HEK293 (cell line): ENCODE data around the gene SAP30L.

Experiments
- CTCF ChIA-PET: fragments of 350-600 bp; formaldehyde crosslinking; extraction: SDS; loops from one replicate; lab custom pipeline; 2021; ENCODE audit warnings: antibody characterized with exemption; lab: Yijun Ruan, JAX
- POLR2A ChIA-PET: fragments of 300-600 bp; formaldehyde crosslinking; extraction: SDS; loops from one replicate; lab custom pipeline; 2020; ENCODE audit warnings: antibody characterized with exemption, inconsistent platforms; lab: Yijun Ruan, JAX
- H3K27ac ChIP-seq: fragments of 200-500 bp; sonication (Bioruptor generic); 2 replicates; pipeline ENCODE4 v1.5.1; 2014; ENCODE audit warnings: low read depth, low read length, control low read depth, inconsistent platforms; ENCODE audit errors: extremely low read depth
- H3K36me3 ChIP-seq, 2 experiments: fragments of 200-500 bp in 1 of 2; sonication (Bioruptor generic) in 1 of 2; 1 replicate in 1 of 2; 2 replicates in 1 of 2; pipeline ENCODE4 v1.5.1; 2014 to 2017; ENCODE audit warnings: inconsistent platforms in 2 of 2, low read length in 2 of 2; ENCODE audit not compliant: control insufficient read depth in 2 of 2, insufficient read depth in 1 of 2
- H3K4me1 ChIP-seq: fragments of 200-500 bp; sonication (Bioruptor generic); 2 replicates; pipeline ENCODE4 v1.5.1; 2014; ENCODE audit warnings: mild to moderate bottlenecking, low read length, inconsistent platforms; ENCODE audit not compliant: control insufficient read depth, insufficient read depth
- H3K4me3 ChIP-seq: 2 replicates; pipeline ENCODE4 v1.5.1; 2011; ENCODE audit warnings: low read depth, mild to moderate bottlenecking, control low read depth, low read length, moderate library complexity
- H3K9me3 ChIP-seq: fragments of 200-500 bp; sonication (Bioruptor generic); 2 replicates; pipeline ENCODE4 v1.5.1; 2014; ENCODE audit warnings: low read depth, low read length, inconsistent platforms; ENCODE audit not compliant: control insufficient read depth, insufficient read depth
- BCL6B ChIP-seq: fragments of 450-650 bp; formaldehyde crosslinking; IDR thresholded peaks from 2 replicates; pipeline ENCODE4 v1.5.1; 2017; ENCODE audit warnings: missing biosample characterization, missing genetic modification characterization
- GLI2 ChIP-seq: fragments of 450-650 bp; formaldehyde crosslinking; IDR thresholded peaks from 2 replicates; pipeline ENCODE4; 2017; ENCODE audit warnings: missing biosample characterization, missing genetic modification characterization, low read depth, borderline replicate concordance
- KLF17 ChIP-seq: fragments of 450-650 bp; formaldehyde crosslinking; IDR thresholded peaks from 2 replicates; pipeline ENCODE4 v1.5.1; 2016; ENCODE audit warnings: missing biosample characterization, missing genetic modification characterization
- OSR2 ChIP-seq: fragments of 450-650 bp; formaldehyde crosslinking; IDR thresholded peaks from 2 replicates; pipeline ENCODE4 v1.5.1; 2016; ENCODE audit warnings: missing biosample characterization, missing genetic modification characterization
- SP7 ChIP-seq: fragments of 450-650 bp; formaldehyde crosslinking; IDR thresholded peaks from 2 replicates; pipeline ENCODE4 v1.5.1; 2016; ENCODE audit warnings: missing biosample characterization, missing genetic modification characterization
- TCF7L2 ChIP-seq: IDR thresholded peaks from 2 replicates; pipeline ENCODE4 v1.6.1; 2011; ENCODE audit warnings: low read depth, mild to moderate bottlenecking, inconsistent platforms, low read length, moderate library complexity, borderline replicate concordance
- WT1 ChIP-seq: fragments of 450-650 bp; formaldehyde crosslinking; IDR thresholded peaks from 2 replicates; pipeline ENCODE4 v1.5.1; 2016; ENCODE audit warnings: missing biosample characterization, missing genetic modification characterization
- ZBTB7A ChIP-seq: fragments of 450-650 bp; formaldehyde crosslinking; IDR thresholded peaks from 2 replicates; pipeline ENCODE4 v1.5.1; 2016; ENCODE audit warnings: low read depth, missing biosample characterization, missing genetic modification characterization
- ZBTB8A ChIP-seq: fragments of 450-650 bp; formaldehyde crosslinking; IDR thresholded peaks from 2 replicates; pipeline ENCODE4 v1.5.1; 2016; ENCODE audit warnings: missing biosample characterization, missing genetic modification characterization
- ZNF19 ChIP-seq: fragments of 450-650 bp; formaldehyde crosslinking; IDR thresholded peaks from 2 replicates; pipeline ENCODE4; 2016; ENCODE audit warnings: missing biosample characterization, missing genetic modification characterization, low read depth
- ZNF423 ChIP-seq: fragments of 450-650 bp; formaldehyde crosslinking; IDR thresholded peaks from 2 replicates; pipeline ENCODE4 v1.5.1; 2016; ENCODE audit warnings: missing biosample characterization, missing genetic modification characterization
- ZNF510 ChIP-seq: fragments of 450-650 bp; formaldehyde crosslinking; IDR thresholded peaks from 2 replicates; pipeline ENCODE4 v1.5.1; 2018; ENCODE audit warnings: mild to moderate bottlenecking, missing genetic modification characterization, missing biosample characterization; ENCODE audit not compliant: insufficient replicate concordance
- ZNF514 ChIP-seq: fragments of 450-650 bp; formaldehyde crosslinking; IDR thresholded peaks from 2 replicates; pipeline ENCODE4 v1.5.1; 2016; ENCODE audit warnings: missing biosample characterization, missing genetic modification characterization
- ZNF585B ChIP-seq: fragments of 450-650 bp; formaldehyde crosslinking; IDR thresholded peaks from 2 replicates; pipeline ENCODE4 v1.5.1; 2016; ENCODE audit warnings: missing biosample characterization, missing genetic modification characterization
- ZNF596 ChIP-seq: fragments of 450-650 bp; IDR thresholded peaks from 2 replicates; pipeline ENCODE4 v1.5.0; 2018; ENCODE audit warnings: missing biosample characterization, mild to moderate bottlenecking, missing genetic modification characterization, moderate library complexity
- ZNF623 ChIP-seq: fragments of 450-650 bp; formaldehyde crosslinking; IDR thresholded peaks from 2 replicates; pipeline ENCODE4 v1.5.1; 2016; ENCODE audit warnings: missing biosample characterization, missing genetic modification characterization
- ZNF768 ChIP-seq: fragments of 450-650 bp; formaldehyde crosslinking; IDR thresholded peaks from 2 replicates; pipeline ENCODE4 v1.5.1; 2018; ENCODE audit warnings: missing biosample characterization, mild to moderate bottlenecking, missing genetic modification characterization
- ZNF792 ChIP-seq: fragments of 450-650 bp; formaldehyde crosslinking; IDR thresholded peaks from 2 replicates; pipeline ENCODE4 v1.5.1; 2016; ENCODE audit warnings: missing biosample characterization, missing genetic modification characterization
- ZNF843 ChIP-seq: fragments of 450-650 bp; formaldehyde crosslinking; IDR thresholded peaks from 2 replicates; pipeline ENCODE4 v1.5.1; 2016; ENCODE audit warnings: missing biosample characterization, missing genetic modification characterization
- ZSCAN16 ChIP-seq: fragments of 450-650 bp; formaldehyde crosslinking; IDR thresholded peaks from 2 replicates; pipeline ENCODE4 v1.5.1; 2016; ENCODE audit warnings: missing biosample characterization, missing genetic modification characterization
- TF ChIP-seq, protein P1 (sequence below): fragments of 450-650 bp; formaldehyde crosslinking; IDR thresholded peaks from 2 replicates; pipeline ENCODE4 v1.5.1; 2017; ENCODE audit warnings: missing biosample characterization, missing genetic modification characterization
- TF ChIP-seq, protein P2 (sequence below): fragments of 450-650 bp; formaldehyde crosslinking; IDR thresholded peaks from 2 replicates; pipeline ENCODE4 v1.5.1; 2016; ENCODE audit warnings: missing biosample characterization, missing genetic modification characterization, low read depth
- TF ChIP-seq, protein P3 (sequence below): sonication (generic); formaldehyde crosslinking; IDR thresholded peaks from 2 replicates; pipeline ENCODE4 v1.8.1; 2022; ENCODE audit warnings: mild to moderate bottlenecking, moderate library complexity, missing genetic modification reagents
- TF ChIP-seq, protein P4 (sequence below): fragments of 450-650 bp; formaldehyde crosslinking; IDR thresholded peaks from 2 replicates; pipeline ENCODE4 v1.5.1; 2016; ENCODE audit warnings: missing biosample characterization, missing genetic modification characterization
- TF ChIP-seq, protein P5 (sequence below): fragments of 450-650 bp; formaldehyde crosslinking; IDR thresholded peaks from 2 replicates; pipeline ENCODE4 v1.5.1; 2016; ENCODE audit warnings: missing biosample characterization, missing genetic modification characterization

Gene SAP30L

DNA sequence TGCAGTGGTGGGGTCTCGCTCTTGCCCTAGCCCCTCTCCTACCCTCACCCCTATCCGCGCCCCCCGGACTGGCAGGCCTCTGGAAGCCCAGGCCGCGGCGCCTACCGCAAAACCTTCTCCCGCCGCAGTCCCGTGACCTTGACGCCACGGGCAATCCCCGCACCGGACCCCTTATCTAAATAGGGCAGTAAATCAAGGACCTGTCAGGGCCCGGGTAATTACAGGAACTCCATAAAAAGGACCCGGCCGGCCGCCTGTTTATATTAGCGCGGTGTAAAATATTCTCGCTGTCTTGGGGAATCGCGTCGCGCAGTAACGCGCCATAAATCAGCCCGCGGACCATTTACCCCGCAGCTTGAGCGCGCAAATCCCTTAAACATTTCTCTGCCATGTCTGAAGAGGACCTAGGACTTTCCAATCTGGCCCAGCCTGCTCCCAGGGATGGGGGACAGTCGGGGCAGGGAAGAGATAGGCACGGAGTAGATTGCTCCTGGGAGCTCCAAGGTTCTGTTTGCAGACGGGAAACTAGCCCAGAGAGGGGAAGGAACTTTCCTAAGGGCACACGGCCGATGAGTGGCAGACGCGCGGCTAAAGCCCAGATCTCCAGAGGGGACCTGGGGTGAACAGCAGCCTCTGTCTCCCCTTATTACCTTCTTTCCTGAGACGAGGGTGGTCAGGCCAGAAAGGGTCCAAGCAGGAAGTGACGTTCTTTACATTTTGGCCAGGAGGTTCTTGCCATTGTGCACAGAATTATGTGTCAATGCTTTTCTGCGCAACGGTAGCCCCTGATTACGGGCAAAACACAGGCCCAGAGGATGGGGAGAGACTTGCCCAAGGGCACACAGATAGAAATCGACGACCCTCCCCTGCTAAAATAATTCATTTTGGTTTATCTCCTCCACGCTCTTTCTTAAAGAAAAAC, 37.0 kb downstream of the SAP30L start:
- H3K9me3 ChIP-seq, result no peaks in the 10 kb centered on the region
- ChIA-PET POLR2A (no interaction called here), CTCF (interaction anchor here (1.0 to 2.0 kb wide), 3 partner anchors 14 to 38 kb away, joined by 3 to 6 read pairs (median 6); no protein-coding TSS in a partner anchor)
- H3K4me1 ChIP-seq, result peaks cover 19% of the 10 kb centered on the region
- no peak overlapping the region; the same call in 1 of the 2 replicates for H3K27ac ChIP-seq
- no peaks in the 10 kb centered on the region for H3K36me3 ChIP-seq
- no peak overlapping the region for H3K4me3 ChIP-seq
- TF ChIP-seq ZNF514 (tag by site-specific recombination) (no peak), ZNF19 (tag by site-specific recombination) (no peak), TCF7L2 (peak; percentile 93), ZNF623 (no peak), ZNF510 (no peak), ZSCAN16 (no peak), ZNF423 (tag by site-specific recombination) (peak; percentile 58; the same call in 1 of the 2 replicates), SP7 (tag by site-specific recombination) (peak; percentile 53), BCL6B (tag by site-specific recombination) (no peak), ZNF585B (tag by site-specific recombination) (no peak), ZBTB8A (tag by site-specific recombination) (peak; percentile 28; the same call in 1 of the 2 replicates), ZNF843 (tag by site-specific recombination) (peak; percentile 71), OSR2 (tag by site-specific recombination) (peak; percentile 19; the same call in 1 of the 2 replicates), ZNF792 (tag by site-specific recombination) (no peak), ZNF768 (no peak), ZNF596 (no peak), KLF17 (tag by site-specific recombination) (0 out of 2 replicates have a peak, but pooled peaks have one; percentile 16), WT1 (tag by site-specific recombination) (peak; percentile 37; the same call in 1 of the 2 replicates), GLI2 (tag by site-specific recombination) (peak; percentile 39; the same call in 1 of the 2 replicates), ZBTB7A (no peak)
- TF ChIP-seq, protein P1, sequence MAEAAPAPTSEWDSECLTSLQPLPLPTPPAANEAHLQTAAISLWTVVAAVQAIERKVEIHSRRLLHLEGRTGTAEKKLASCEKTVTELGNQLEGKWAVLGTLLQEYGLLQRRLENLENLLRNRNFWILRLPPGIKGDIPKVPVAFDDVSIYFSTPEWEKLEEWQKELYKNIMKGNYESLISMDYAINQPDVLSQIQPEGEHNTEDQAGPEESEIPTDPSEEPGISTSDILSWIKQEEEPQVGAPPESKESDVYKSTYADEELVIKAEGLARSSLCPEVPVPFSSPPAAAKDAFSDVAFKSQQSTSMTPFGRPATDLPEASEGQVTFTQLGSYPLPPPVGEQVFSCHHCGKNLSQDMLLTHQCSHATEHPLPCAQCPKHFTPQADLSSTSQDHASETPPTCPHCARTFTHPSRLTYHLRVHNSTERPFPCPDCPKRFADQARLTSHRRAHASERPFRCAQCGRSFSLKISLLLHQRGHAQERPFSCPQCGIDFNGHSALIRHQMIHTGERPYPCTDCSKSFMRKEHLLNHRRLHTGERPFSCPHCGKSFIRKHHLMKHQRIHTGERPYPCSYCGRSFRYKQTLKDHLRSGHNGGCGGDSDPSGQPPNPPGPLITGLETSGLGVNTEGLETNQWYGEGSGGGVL (tag by site-specific recombination), result no peak
- TF ChIP-seq, protein P2, sequence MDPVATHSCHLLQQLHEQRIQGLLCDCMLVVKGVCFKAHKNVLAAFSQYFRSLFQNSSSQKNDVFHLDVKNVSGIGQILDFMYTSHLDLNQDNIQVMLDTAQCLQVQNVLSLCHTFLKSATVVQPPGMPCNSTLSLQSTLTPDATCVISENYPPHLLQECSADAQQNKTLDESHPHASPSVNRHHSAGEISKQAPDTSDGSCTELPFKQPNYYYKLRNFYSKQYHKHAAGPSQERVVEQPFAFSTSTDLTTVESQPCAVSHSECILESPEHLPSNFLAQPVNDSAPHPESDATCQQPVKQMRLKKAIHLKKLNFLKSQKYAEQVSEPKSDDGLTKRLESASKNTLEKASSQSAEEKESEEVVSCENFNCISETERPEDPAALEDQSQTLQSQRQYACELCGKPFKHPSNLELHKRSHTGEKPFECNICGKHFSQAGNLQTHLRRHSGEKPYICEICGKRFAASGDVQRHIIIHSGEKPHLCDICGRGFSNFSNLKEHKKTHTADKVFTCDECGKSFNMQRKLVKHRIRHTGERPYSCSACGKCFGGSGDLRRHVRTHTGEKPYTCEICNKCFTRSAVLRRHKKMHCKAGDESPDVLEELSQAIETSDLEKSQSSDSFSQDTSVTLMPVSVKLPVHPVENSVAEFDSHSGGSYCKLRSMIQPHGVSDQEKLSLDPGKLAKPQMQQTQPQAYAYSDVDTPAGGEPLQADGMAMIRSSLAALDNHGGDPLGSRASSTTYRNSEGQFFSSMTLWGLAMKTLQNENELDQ, result no peak
- TF ChIP-seq, protein P3, sequence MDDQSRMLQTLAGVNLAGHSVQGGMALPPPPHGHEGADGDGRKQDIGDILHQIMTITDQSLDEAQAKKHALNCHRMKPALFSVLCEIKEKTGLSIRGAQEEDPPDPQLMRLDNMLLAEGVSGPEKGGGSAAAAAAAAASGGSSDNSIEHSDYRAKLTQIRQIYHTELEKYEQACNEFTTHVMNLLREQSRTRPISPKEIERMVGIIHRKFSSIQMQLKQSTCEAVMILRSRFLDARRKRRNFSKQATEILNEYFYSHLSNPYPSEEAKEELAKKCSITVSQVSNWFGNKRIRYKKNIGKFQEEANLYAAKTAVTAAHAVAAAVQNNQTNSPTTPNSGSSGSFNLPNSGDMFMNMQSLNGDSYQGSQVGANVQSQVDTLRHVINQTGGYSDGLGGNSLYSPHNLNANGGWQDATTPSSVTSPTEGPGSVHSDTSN (CRISPR knock-in tag), result no peak
- TF ChIP-seq, protein P4, sequence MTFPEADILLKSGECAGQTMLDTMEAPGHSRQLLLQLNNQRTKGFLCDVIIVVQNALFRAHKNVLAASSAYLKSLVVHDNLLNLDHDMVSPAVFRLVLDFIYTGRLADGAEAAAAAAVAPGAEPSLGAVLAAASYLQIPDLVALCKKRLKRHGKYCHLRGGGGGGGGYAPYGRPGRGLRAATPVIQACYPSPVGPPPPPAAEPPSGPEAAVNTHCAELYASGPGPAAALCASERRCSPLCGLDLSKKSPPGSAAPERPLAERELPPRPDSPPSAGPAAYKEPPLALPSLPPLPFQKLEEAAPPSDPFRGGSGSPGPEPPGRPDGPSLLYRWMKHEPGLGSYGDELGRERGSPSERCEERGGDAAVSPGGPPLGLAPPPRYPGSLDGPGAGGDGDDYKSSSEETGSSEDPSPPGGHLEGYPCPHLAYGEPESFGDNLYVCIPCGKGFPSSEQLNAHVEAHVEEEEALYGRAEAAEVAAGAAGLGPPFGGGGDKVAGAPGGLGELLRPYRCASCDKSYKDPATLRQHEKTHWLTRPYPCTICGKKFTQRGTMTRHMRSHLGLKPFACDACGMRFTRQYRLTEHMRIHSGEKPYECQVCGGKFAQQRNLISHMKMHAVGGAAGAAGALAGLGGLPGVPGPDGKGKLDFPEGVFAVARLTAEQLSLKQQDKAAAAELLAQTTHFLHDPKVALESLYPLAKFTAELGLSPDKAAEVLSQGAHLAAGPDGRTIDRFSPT, result no peak
- TF ChIP-seq, protein P5, sequence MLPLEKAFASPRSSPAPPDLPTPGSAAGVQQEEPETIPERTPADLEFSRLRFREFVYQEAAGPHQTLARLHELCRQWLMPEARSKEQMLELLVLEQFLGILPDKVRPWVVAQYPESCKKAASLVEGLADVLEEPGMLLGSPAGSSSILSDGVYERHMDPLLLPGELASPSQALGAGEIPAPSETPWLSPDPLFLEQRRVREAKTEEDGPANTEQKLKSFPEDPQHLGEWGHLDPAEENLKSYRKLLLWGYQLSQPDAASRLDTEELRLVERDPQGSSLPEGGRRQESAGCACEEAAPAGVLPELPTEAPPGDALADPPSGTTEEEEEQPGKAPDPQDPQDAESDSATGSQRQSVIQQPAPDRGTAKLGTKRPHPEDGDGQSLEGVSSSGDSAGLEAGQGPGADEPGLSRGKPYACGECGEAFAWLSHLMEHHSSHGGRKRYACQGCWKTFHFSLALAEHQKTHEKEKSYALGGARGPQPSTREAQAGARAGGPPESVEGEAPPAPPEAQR, result no peak
